Esophagus muscularis mucosa (tissue), 4 donors: ENCODE results near the gene BMPR1B. TPM values are rescaled to one million over a fixed set of nuclear protein-coding genes. Genes with fewer than 3 reads are reported as not detected.

ENCODE experiments used
- DNase-seq: peaks from one replicate; pipeline ENCODE4 v3.0.0-alpha.2; 2017; ENCODE audit errors: extremely low spot score
- H3K27ac ChIP-seq, 4 donors: fragments of 200-600 bp; sonication (generic); replicated peaks in 1 of 4; 1 replicate in 3 of 4; 2 replicates in 1 of 4; pipeline ENCODE4 v1.5.1; 2016 to 2019; ENCODE audit warnings: mild to moderate bottlenecking in 1 of 4
- H3K27me3 ChIP-seq, 4 donors: fragments of 200-600 bp; sonication (generic); one replicate each; pipeline versions ENCODE4 v1.5.1 to v1.6.0; 2016 to 2019
- H3K36me3 ChIP-seq, 4 donors: fragments of 200-600 bp; sonication (generic); one replicate each; pipeline ENCODE4 v1.5.1; 2016 to 2019
- H3K4me1 ChIP-seq, 4 donors: fragments of 200-600 bp; sonication (generic); one replicate each; pipeline ENCODE4 v1.5.1; 2016 to 2019
- H3K4me3 ChIP-seq, 4 donors: fragments of 200-600 bp; sonication (generic); 1 replicate in 2 of 4; 2 replicates in 2 of 4; pipeline ENCODE4 v1.5.1; 2016 to 2019; ENCODE audit warnings: mild to moderate bottlenecking in 4 of 4, moderate library complexity in 1 of 4
- H3K9me3 ChIP-seq, 4 donors: fragments of 200-600 bp; sonication (generic); 1 replicate in 3 of 4; 2 replicates in 1 of 4; pipeline ENCODE4 v1.5.1; 2016 to 2019
- EP300 ChIP-seq: sonication (generic); formaldehyde crosslinking; IDR thresholded peaks from one replicate; pipeline ENCODE4 v1.6.1; 2017; ENCODE audit warnings: antibody characterized with exemption
- POLR2A ChIP-seq: fragments of 450-650 bp; IDR thresholded peaks from one replicate; pipeline ENCODE4 v1.6.1; 2017; ENCODE audit warnings: antibody characterized with exemption, moderate library complexity, mild to moderate bottlenecking, low read depth
- POLR2AphosphoS5 ChIP-seq, 2 donors: sonication (generic); formaldehyde crosslinking; IDR thresholded peaks; one replicate each; pipeline ENCODE4 v1.6.1; 2017; ENCODE audit warnings: antibody characterized with exemption in 2 of 2
- WGBS: methylation state at CpG from one replicate; pipeline ENCODE4 v1.1.5; 2018; 5-methylcytosine and 5-hydroxymethylcytosine counted together
- intact Hi-C: fragments of 100-400 bp; cut with DNase I; formaldehyde crosslinking; loops from one replicate; pipeline ENCODE4 v1.15.1; 2023
- total RNA-seq, 4 donors: library from RNA; depleted of rRNA; stranded (reverse); fragments of >200 nt; gene quantifications; one replicate each; pipeline versions ENCODE4 v1.1.0 to v1.2.1, GENCODE V29; 2016
- TF ChIP-seq, protein P1 (sequence below), 3 experiments: fragments of 200-600 bp in 2 of 3; fragments of 450-650 bp in 1 of 3; sonication (generic) in 2 of 3; IDR thresholded peaks; one replicate each; pipeline ENCODE4 v1.5.1; 2017 to 2019; ENCODE audit warnings: antibody characterized with exemption in 3 of 3, mild to moderate bottlenecking in 2 of 3, moderate library complexity in 1 of 3

Gene BMPR1B
- total RNA-seq, 4 donors from 2014 or later: 11.3 to 22.0 (median 17.6) TPM

DNA sequence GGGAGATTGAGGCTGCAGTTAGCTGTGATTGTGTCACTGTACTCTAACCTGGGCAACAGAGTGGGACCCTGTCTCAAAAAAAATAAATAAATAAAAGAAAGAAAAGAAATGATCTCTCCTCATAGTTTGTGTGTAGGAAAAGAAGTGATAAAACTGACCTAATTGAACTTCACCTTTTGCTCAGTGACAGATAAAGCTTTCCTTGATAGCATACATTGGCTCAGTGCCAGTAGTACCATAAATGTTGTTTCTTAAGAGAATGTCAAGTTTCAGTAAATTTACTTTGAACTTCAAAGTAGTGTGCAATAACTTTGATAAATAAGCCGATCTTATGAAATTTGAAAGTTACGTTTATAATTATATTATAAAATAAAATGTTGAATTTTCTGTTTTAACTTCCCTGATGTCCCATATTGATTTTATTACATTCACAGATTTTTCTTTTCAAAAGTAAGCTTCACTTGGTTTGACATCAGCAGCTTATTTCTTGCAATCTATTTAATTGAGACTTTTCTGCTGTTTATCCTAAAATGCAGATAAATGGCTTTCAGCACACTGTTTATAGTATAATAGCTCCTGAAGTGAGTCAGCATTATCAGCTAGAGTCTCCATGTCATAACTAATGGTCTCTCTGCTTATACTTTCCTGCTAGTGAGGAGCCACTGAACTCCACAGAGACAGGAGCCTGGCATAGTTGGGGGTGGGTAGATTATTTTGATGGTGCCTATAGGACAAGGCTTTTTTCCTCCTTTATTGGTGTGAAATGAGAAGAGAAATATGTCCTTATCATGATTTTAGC is 330.1 kb downstream of the BMPR1B start:
- no peak overlapping the region for H3K4me3 ChIP-seq
- peaks cover 0 to 21% (median 18%) of the 10 kb centered on the region in 4 donors for H3K4me1 ChIP-seq
- peak overlapping the region in 2 of 4 donors; percentile 4 to 28 for H3K27ac ChIP-seq
- H3K27me3 ChIP-seq: no peaks in the 10 kb centered on the region
- 66% methylated on average over 2 of the region's 2 CpGs for WGBS
- H3K36me3 ChIP-seq: no peaks in the 10 kb centered on the region
- intact Hi-C loops: no loop called here
- TF ChIP-seq, protein P1, sequence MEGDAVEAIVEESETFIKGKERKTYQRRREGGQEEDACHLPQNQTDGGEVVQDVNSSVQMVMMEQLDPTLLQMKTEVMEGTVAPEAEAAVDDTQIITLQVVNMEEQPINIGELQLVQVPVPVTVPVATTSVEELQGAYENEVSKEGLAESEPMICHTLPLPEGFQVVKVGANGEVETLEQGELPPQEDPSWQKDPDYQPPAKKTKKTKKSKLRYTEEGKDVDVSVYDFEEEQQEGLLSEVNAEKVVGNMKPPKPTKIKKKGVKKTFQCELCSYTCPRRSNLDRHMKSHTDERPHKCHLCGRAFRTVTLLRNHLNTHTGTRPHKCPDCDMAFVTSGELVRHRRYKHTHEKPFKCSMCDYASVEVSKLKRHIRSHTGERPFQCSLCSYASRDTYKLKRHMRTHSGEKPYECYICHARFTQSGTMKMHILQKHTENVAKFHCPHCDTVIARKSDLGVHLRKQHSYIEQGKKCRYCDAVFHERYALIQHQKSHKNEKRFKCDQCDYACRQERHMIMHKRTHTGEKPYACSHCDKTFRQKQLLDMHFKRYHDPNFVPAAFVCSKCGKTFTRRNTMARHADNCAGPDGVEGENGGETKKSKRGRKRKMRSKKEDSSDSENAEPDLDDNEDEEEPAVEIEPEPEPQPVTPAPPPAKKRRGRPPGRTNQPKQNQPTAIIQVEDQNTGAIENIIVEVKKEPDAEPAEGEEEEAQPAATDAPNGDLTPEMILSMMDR (IDR thresholded peaks at IDR 0.05): no peak
- no peak for TF ChIP-seq POLR2AphosphoS5 (IDR thresholded peaks at IDR 0.05)
- no peak for TF ChIP-seq POLR2A
- no peak for TF ChIP-seq EP300
- no peak for DNase-seq
- H3K9me3 ChIP-seq: no peaks in the 10 kb centered on the region

DNA sequence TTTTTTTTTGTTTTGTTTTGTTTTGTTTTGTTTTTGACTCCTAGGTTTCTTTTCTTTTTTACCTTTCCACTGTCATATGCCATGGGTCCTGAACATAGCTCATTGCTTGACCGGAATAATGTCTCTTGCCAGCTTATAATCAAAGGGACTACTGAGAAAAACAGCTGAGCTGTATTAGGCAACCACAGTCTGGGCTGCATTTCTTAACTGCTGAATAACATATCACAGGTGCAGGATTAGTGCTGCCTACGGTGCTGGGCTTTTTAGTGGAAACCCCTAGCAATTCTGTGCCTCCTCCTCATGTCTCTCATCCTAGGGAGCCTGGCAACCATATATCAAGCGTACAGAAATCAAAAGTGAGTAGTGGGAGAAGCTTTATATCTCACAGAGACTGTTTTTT is 333.5 kb downstream of the BMPR1B start:
- WGBS: 76% methylated on average over 3 of the region's 3 CpGs
- Histone ChIP-seq H3K9me3 (no peaks in the 10 kb centered on the region), H3K4me3 (no peak overlapping the region), H3K27ac (peak overlapping the region in 2 of 4 donors; percentile 5 to 15), H3K36me3 (no peaks in the 10 kb centered on the region), H3K27me3 (no peaks in the 10 kb centered on the region), H3K4me1 (peaks cover 0 to 42% (median 20%) of the 10 kb centered on the region in 4 donors)
- DNase-seq: no peak
- intact Hi-C loops: loop anchor here (5.0 kb wide), 1 partner anchor 334 kb away; the partner anchor contains the start of gene BMPR1B
- TF ChIP-seq, protein P1 (IDR thresholded peaks at IDR 0.05): no peak
- no peak for TF ChIP-seq POLR2A
- no peak for TF ChIP-seq EP300
- no peak for TF ChIP-seq POLR2AphosphoS5 (IDR thresholded peaks at IDR 0.05)

DNA sequence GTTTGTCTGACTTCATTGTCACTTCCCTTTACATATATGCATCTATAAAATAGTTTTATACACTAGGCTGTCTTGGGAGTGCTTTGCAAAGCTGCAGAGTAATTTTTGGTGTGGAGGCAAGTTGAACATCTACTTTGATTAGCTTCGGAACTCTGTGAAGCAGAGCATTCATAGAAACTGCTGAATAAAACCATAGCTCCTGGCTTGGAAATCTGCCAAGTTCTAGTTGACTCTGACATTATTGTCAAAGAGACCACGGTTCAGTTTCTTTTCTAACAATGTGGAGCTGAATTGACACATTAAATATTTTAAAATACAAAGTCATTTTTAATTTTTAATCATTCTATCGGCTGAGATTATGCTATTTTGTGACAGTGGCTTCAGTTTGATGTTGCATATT is 335.0 kb downstream of the BMPR1B start:
- intact Hi-C loops: loop anchor here (5.0 kb wide), 1 partner anchor 335 kb away; the partner anchor contains the start of gene BMPR1B
- no peaks in the 10 kb centered on the region for H3K27me3 ChIP-seq
- H3K9me3 ChIP-seq: no peaks in the 10 kb centered on the region
- H3K4me1 ChIP-seq: peaks cover 0 to 42% (median 20%) of the 10 kb centered on the region in 4 donors
- TF ChIP-seq POLR2A (no peak), EP300 (no peak), POLR2AphosphoS5 (IDR thresholded peaks at IDR 0.05) (no peak)
- TF ChIP-seq, protein P1 (IDR thresholded peaks at IDR 0.05): no peak
- WGBS: 40% methylated on average over 3 of the region's 3 CpGs
- no peak overlapping the region for H3K27ac ChIP-seq
- no peak overlapping the region for H3K4me3 ChIP-seq
- no peak for DNase-seq
- H3K36me3 ChIP-seq: no peaks in the 10 kb centered on the region

DNA sequence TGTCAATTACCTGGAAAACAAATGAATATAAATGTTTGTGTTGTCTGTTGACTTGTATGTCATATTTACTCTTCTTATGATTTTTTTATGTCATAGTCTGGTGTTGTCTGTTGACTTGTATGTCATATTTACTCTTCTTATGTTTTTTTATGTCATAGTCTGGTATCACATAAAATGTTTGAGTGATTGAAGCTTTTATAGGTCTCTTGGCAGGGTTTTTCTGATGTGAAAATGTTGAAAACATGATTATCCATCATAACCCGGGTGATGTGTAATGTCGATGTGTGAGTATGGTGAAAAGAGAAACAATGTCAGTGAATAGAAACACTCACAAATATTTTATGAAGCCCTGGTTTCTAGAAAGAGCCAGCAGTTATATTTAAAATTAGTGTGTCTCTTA is 335.7 kb downstream of the BMPR1B start:
- Histone ChIP-seq H3K36me3 (no peaks in the 10 kb centered on the region), H3K9me3 (no peaks in the 10 kb centered on the region), H3K4me3 (no peak overlapping the region), H3K4me1 (peaks cover 0 to 35% (median 15%) of the 10 kb centered on the region in 4 donors), H3K27me3 (no peaks in the 10 kb centered on the region), H3K27ac (no peak overlapping the region)
- WGBS: 93% methylated on average over 2 of the region's 2 CpGs
- no peak for DNase-seq
- intact Hi-C loops: loop anchor here (5.0 kb wide), 1 partner anchor 336 kb away; the partner anchor contains the start of gene BMPR1B
- no peak for TF ChIP-seq EP300
- no peak for TF ChIP-seq POLR2AphosphoS5 (IDR thresholded peaks at IDR 0.05)
- TF ChIP-seq POLR2A: no peak
- TF ChIP-seq, protein P1 (IDR thresholded peaks at IDR 0.05): no peak
